MCF 10A (cell line): ENCODE results near the gene TRIM9. TPM values are rescaled to one million over a fixed set of nuclear protein-coding genes. Genes with fewer than 3 reads are reported as not detected.

ENCODE experiments used
- BruUV-seq: library from RNA; stranded (reverse); fragments of 400-500 nt; replicated peaks from 2 replicates; lab custom pipeline; 2021; lab: Mats Ljungman, UMichigan
- CTCF ChIA-PET: fragments of 300-600 bp; sonication (Branson Sonifier 250); formaldehyde crosslinking; extraction: SDS; loops from one replicate; lab custom pipeline; 2021; ENCODE audit warnings: antibody characterized with exemption, inconsistent platforms; lab: Yijun Ruan, JAX
- POLR2A ChIA-PET: fragments of 300-600, 350-650 bp; sonication (Branson Sonifier 250); formaldehyde crosslinking; extraction: SDS; loops from one replicate; lab custom pipeline; 2020; ENCODE audit warnings: antibody characterized with exemption, inconsistent platforms; lab: Yijun Ruan, JAX
- DNase-seq: peaks from one replicate; pipeline ENCODE4 v3.0.0-alpha.2; 2018; ENCODE audit not compliant: unreplicated experiment
- H3K27ac Mint-ChIP-seq: one replicate; pipeline ENCODE4 v1.8.0; 2022; ENCODE audit warnings: mild to moderate bottlenecking, low read depth, mixed read lengths; ENCODE audit not compliant: unreplicated experiment
- H3K27me3 Mint-ChIP-seq: one replicate; pipeline ENCODE4 v1.8.0; 2022; ENCODE audit warnings: mixed read lengths; ENCODE audit not compliant: insufficient read depth, unreplicated experiment
- H3K36me3 Mint-ChIP-seq: one replicate; pipeline ENCODE4 v1.8.0; 2022; ENCODE audit warnings: mild to moderate bottlenecking, moderate library complexity, mixed read lengths; ENCODE audit not compliant: insufficient read depth, unreplicated experiment
- H3K4me1 Mint-ChIP-seq: one replicate; pipeline ENCODE4 v1.8.0; 2022; ENCODE audit warnings: mixed read lengths; ENCODE audit not compliant: insufficient read depth, unreplicated experiment
- H3K4me3 Mint-ChIP-seq: one replicate; pipeline ENCODE4 v1.8.0; 2022; ENCODE audit warnings: mild to moderate bottlenecking, moderate library complexity, mixed read lengths; ENCODE audit not compliant: unreplicated experiment
- H3K9me3 Mint-ChIP-seq: one replicate; pipeline ENCODE4 v1.8.0; 2022; ENCODE audit warnings: mixed read lengths; ENCODE audit not compliant: unreplicated experiment
- intact Hi-C: fragments of 100-400 bp; cut with micrococcal nuclease; formaldehyde crosslinking; loops from 2 replicates; pipeline ENCODE4 v1.14.1; 2022
- total RNA-seq: library from RNA; stranded (reverse); gene quantifications from 2 replicates; pipeline ENCODE4 v1.2.3, GENCODE V29; 2022
- TF ChIP-seq, protein P1 (sequence below): fragments of 200-600 bp; IDR thresholded peaks from one replicate; pipeline ENCODE4 v1.8.0; 2022; ENCODE audit warnings: antibody characterized with exemption, mild to moderate bottlenecking; ENCODE audit not compliant: unreplicated experiment

The TRIM9 gene
- total RNA-seq, 1 experiment from 2014 or later = 0.19 TPM

DNA sequence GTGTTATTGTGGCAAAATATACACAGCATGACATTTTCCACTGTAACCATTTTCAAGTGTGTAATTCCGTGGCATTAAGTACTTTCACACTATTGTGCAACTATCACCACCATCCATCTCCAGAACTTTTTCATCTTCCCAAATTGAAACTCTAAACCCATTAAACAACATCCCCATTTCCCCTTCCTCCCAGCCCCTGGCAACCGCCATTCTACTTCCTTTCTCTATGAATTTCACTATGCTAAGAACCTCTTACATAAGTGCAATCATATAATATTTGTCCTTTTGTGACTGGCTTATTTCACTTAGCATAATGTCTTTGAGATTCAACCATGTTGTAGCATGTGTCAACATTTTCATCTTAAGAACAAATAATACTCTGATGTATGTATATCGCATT is 82.8 kb downstream of the TRIM9 start:
- H3K9me3 Mint-ChIP-seq = no peaks in the 10 kb centered on the region
- POLR2A ChIA-PET = no interaction called here
- no peak overlapping the region for H3K27ac Mint-ChIP-seq
- no peaks in the 10 kb centered on the region for H3K36me3 Mint-ChIP-seq
- DNase-seq = no peak
- no TSS peak for BruUV-seq
- intact Hi-C loops = no loop called here
- H3K4me3 Mint-ChIP-seq = no peak overlapping the region
- TF ChIP-seq, protein P1, sequence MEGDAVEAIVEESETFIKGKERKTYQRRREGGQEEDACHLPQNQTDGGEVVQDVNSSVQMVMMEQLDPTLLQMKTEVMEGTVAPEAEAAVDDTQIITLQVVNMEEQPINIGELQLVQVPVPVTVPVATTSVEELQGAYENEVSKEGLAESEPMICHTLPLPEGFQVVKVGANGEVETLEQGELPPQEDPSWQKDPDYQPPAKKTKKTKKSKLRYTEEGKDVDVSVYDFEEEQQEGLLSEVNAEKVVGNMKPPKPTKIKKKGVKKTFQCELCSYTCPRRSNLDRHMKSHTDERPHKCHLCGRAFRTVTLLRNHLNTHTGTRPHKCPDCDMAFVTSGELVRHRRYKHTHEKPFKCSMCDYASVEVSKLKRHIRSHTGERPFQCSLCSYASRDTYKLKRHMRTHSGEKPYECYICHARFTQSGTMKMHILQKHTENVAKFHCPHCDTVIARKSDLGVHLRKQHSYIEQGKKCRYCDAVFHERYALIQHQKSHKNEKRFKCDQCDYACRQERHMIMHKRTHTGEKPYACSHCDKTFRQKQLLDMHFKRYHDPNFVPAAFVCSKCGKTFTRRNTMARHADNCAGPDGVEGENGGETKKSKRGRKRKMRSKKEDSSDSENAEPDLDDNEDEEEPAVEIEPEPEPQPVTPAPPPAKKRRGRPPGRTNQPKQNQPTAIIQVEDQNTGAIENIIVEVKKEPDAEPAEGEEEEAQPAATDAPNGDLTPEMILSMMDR = no peak
- CTCF ChIA-PET = no interaction called here
- no peaks in the 10 kb centered on the region for H3K27me3 Mint-ChIP-seq
- peaks cover 3% of the 10 kb centered on the region for H3K4me1 Mint-ChIP-seq

GRCh38 chr14:51008446-51008845 is 86.5 kb downstream of the TRIM9 start:
- no peak overlapping the region for H3K27ac Mint-ChIP-seq
- no peak for DNase-seq
- H3K4me3 Mint-ChIP-seq = no peak overlapping the region
- TF ChIP-seq, protein P1 = no peak
- POLR2A ChIA-PET = no interaction called here
- intact Hi-C loops = no loop called here
- no peaks in the 10 kb centered on the region for H3K36me3 Mint-ChIP-seq
- CTCF ChIA-PET = no interaction called here
- H3K27me3 Mint-ChIP-seq = no peaks in the 10 kb centered on the region
- H3K9me3 Mint-ChIP-seq = no peaks in the 10 kb centered on the region
- peaks cover 19% of the 10 kb centered on the region for H3K4me1 Mint-ChIP-seq
- no TSS peak for BruUV-seq

GRCh38 chr14:51006781-51007211 is 88.1 kb downstream of the TRIM9 start:
- ChIA-PET POLR2A (no interaction called here), CTCF (interaction anchor here (0.7 kb wide), 1 partner anchor 41 kb away, joined by 4 read pairs; no protein-coding TSS in a partner anchor)
- no peaks in the 10 kb centered on the region for H3K9me3 Mint-ChIP-seq
- no peaks in the 10 kb centered on the region for H3K36me3 Mint-ChIP-seq
- H3K4me1 Mint-ChIP-seq = peaks cover 19% of the 10 kb centered on the region
- BruUV-seq = no TSS peak
- H3K27ac Mint-ChIP-seq = peak overlapping the region; percentile 39
- H3K27me3 Mint-ChIP-seq = no peaks in the 10 kb centered on the region
- intact Hi-C loops = no loop called here
- peak; percentile 88 for DNase-seq
- H3K4me3 Mint-ChIP-seq = no peak overlapping the region
- TF ChIP-seq, protein P1 = no peak

DNA sequence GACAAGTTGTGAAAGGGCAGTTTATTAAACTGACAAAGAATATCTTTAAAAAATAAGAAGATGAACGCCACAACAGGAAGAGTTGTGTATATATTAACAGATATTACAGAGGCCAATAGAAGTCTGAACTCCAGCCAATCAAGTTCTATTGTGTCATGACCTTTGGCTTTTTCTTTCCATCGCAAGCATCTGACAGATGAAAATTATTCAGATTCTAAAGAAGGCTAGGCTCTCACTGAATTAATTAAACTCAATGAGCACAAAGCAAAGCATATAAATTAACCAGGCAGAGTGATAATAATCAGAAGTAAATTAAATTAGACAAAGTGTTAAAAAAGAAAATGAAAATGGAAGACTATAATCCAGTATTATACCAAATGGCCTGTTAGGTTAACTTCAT is 88.6 kb downstream of the TRIM9 start:
- no peak for DNase-seq
- BruUV-seq = no TSS peak
- Mint-ChIP-seq H3K27ac (peak overlapping the region; percentile 39), H3K4me1 (peaks cover 19% of the 10 kb centered on the region), H3K27me3 (no peaks in the 10 kb centered on the region), H3K9me3 (no peaks in the 10 kb centered on the region), H3K36me3 (no peaks in the 10 kb centered on the region), H3K4me3 (no peak overlapping the region)
- TF ChIP-seq, protein P1 = no peak
- ChIA-PET POLR2A (no interaction called here), CTCF (no interaction called here)
- intact Hi-C loops = no loop called here
